Kidney (tissue), 14 donors: Measurements from ENCODE around the gene AUTS2. TPM values are rescaled to one million over a fixed set of nuclear protein-coding genes. Genes with fewer than 3 reads are reported as not detected.

ENCODE experiments used
- DNase-seq, 5 donors: peaks; one replicate each; pipeline ENCODE4 v3.0.0-alpha.2; 2013 to 2020
- FAIRE-seq: peaks from 2 replicates; lab custom pipeline; 2012; peaks lifted over from hg19 to GRCh38; lab: Jason Lieb, UNC
- H3K27ac ChIP-seq, 2 donors: one replicate each; pipeline ENCODE4 v1.7.0; 2013; ENCODE audit warnings: low read depth in 2 of 2, low read length in 2 of 2, inconsistent platforms in 1 of 2
- H3K27me3 ChIP-seq: one replicate; pipeline ENCODE4 v1.7.1; 2013; ENCODE audit warnings: low read length, inconsistent platforms; ENCODE audit not compliant: control insufficient read depth, insufficient read depth
- H3K36me3 ChIP-seq, 3 donors: one replicate each; pipeline versions ENCODE4 v1.7.0 to v1.7.1; 2013; ENCODE audit warnings: low read length in 3 of 3, control low read depth in 1 of 3, inconsistent platforms in 1 of 3; ENCODE audit not compliant: insufficient read depth in 3 of 3, control insufficient read depth in 2 of 3
- H3K4me1 ChIP-seq, 3 donors: one replicate each; pipeline versions ENCODE4 v1.7.0 to v1.7.1; 2013; ENCODE audit warnings: low read length in 3 of 3, inconsistent platforms in 1 of 3, low read depth in 1 of 3; ENCODE audit not compliant: control insufficient read depth in 2 of 3, insufficient read depth in 2 of 3
- H3K4me3 ChIP-seq, 3 donors: one replicate each; pipeline versions ENCODE4 v1.7.0 to v1.8.1; 2013; ENCODE audit warnings: low read length in 3 of 3, control low read depth in 1 of 3, inconsistent platforms in 1 of 3
- H3K9ac ChIP-seq, 3 donors: one replicate each; pipeline versions ENCODE4 v1.7.0 to v1.7.1; 2013; ENCODE audit warnings: low read length in 3 of 3, control low read depth in 1 of 3, inconsistent platforms in 1 of 3
- H3K9me3 ChIP-seq, 3 donors: one replicate each; pipeline versions ENCODE4 v1.7.0 to v1.7.1; 2013; ENCODE audit warnings: low read length in 3 of 3, control low read depth in 1 of 3, inconsistent platforms in 1 of 3; ENCODE audit not compliant: control insufficient read depth in 2 of 3, insufficient read depth in 1 of 3
- CTCF ChIP-seq: IDR thresholded peaks from 3 replicates; pipeline ENCODE4 v1.5.1; 2012; ENCODE audit warnings: mild to moderate bottlenecking, moderate library complexity, borderline replicate concordance; ENCODE audit not compliant: insufficient read depth; ENCODE audit errors: extremely low read depth
- intact Hi-C: fragments of 100-400 bp; cut with DNase I; formaldehyde crosslinking; loops from one replicate; pipeline ENCODE4 v1.11.1; 2022
- polyA plus RNA-seq: library from polyadenylated mRNA; stranded (reverse); fragments of 350-450 nt; fragmentation: Illumina TruSeq; extraction: RNeasy Lipid Tissue Mini Kit (QIAGEN cat#74804); gene quantifications from one replicate; pipeline ENCODE4 v1.2.3, GENCODE V29; 2014; ENCODE audit warnings: low read depth, low replicate concordance; ENCODE audit not compliant: insufficient read depth
- total RNA-seq: library from RNA; stranded (reverse); fragmentation: NEBNext Ultra II Directional; extraction: Animal tissue kit (Norgen Biotek cat#: 25700); gene quantifications from one replicate; pipeline ENCODE4 v1.2.1, GENCODE V29; 2021
- donor health status: control.
- donor health status: control.
- donor health status: control.
- donor health status: control.
- donor health status: control.
- donor health status: DM: yes; HTN: yes; CAD: no.
- donor health status: Normal renal cell carcinoma (clear cell type).

AUTS2 gene
- total and polyA plus RNA-seq, 2 donors from 2014 or later = 5.2 to 33.8 TPM

GRCh38 chr7:69640216-69640615 is 41.9 kb downstream of the AUTS2 start:
- no peak for DNase-seq
- H3K4me3 ChIP-seq = no peak overlapping the region
- no peaks in the 10 kb centered on the region for H3K36me3 ChIP-seq
- TF ChIP-seq CTCF = no peak
- H3K27ac ChIP-seq = no peak overlapping the region
- intact Hi-C loops = no loop called here
- H3K27me3 ChIP-seq = no peaks in the 10 kb centered on the region
- H3K9ac ChIP-seq = no peak overlapping the region
- FAIRE-seq = no peak
- peaks cover 0 to 2% (median 0%) of the 10 kb centered on the region in 3 donors for H3K4me1 ChIP-seq
- no peaks in the 10 kb centered on the region for H3K9me3 ChIP-seq

- intact Hi-C loops = no loop called here
- Histone ChIP-seq H3K27me3 (no peaks in the 10 kb centered on the region), H3K27ac (no peak overlapping the region), H3K9me3 (no peaks in the 10 kb centered on the region), H3K4me1 (peaks cover 0 to 2% (median 0%) of the 10 kb centered on the region in 3 donors), H3K36me3 (no peaks in the 10 kb centered on the region), H3K4me3 (no peak overlapping the region), H3K9ac (no peak overlapping the region)
- no peak for FAIRE-seq
- DNase-seq = no peak
- no peak for TF ChIP-seq CTCF
Measured at GRCh38 chr7:69640925-69641594, 42.8 kb downstream of the AUTS2 start.

- no peak for FAIRE-seq
Measured at GRCh38 chr7:69643265-69643664, 45.0 kb downstream of the AUTS2 start.

More at GRCh38 chr7:69643265-69643664, 45.0 kb downstream of the AUTS2 start:
- Histone ChIP-seq H3K27ac (no peak overlapping the region), H3K4me1 (peaks cover 0 to 2% (median 0%) of the 10 kb centered on the region in 3 donors), H3K4me3 (no peak overlapping the region), H3K27me3 (no peaks in the 10 kb centered on the region), H3K9me3 (no peaks in the 10 kb centered on the region), H3K36me3 (no peaks in the 10 kb centered on the region), H3K9ac (no peak overlapping the region)
- no peak for DNase-seq
- intact Hi-C loops = no loop called here
- TF ChIP-seq CTCF = no peak
